Ovary (tissue), 3 donors: ENCODE measurements around the gene PEX1.

Experiments
- CTCF ChIP-seq, 3 donors: fragments of 450-650 bp in 2 of 3; fragments of 200-600 bp in 1 of 3; IDR thresholded peaks; one replicate each; pipeline versions ENCODE4 v1.5.1 to v1.8.0; 2016 to 2022; ENCODE audit warnings: antibody characterized with exemption in 3 of 3, mild to moderate bottlenecking in 1 of 3
- EP300 ChIP-seq: sonication (generic); formaldehyde crosslinking; IDR thresholded peaks from one replicate; pipeline ENCODE4 v1.6.1; 2017; ENCODE audit warnings: antibody characterized with exemption
- POLR2A ChIP-seq: fragments of 450-650 bp; IDR thresholded peaks from one replicate; pipeline ENCODE4 v1.6.1; 2017; ENCODE audit warnings: antibody characterized with exemption, mild to moderate bottlenecking, moderate library complexity
- donor health status: DM: no; HTN: no; CAD: no.

GRCh38 chr7:92460109-92460508 lies 68.2 kb downstream of the PEX1 start:
- TF ChIP-seq CTCF (IDR thresholded peaks at IDR 0.05) (no peak), EP300 (no peak), POLR2A (no peak)
